Upper lobe of left lung (tissue), 4 donors: Measurements from ENCODE around the gene DOLPP1.
"Not testable (repeated sequence)": the region's sequence is repeated elsewhere in the genome, so short reads cannot be mapped to it uniquely, and the experiment has no call there.

Source experiments
- POLR2A ChIP-seq, 4 donors: fragments of 450-650 bp; IDR thresholded peaks; one replicate each; pipeline ENCODE4 v1.5.1; 2016 to 2017; ENCODE audit warnings: antibody characterized with exemption in 4 of 4, mild to moderate bottlenecking in 2 of 4
- TF ChIP-seq, protein P1 (sequence below), 6 experiments: fragments of 450-650 bp in 4 of 6; fragments of 200-600 bp in 2 of 6; sonication (generic) in 2 of 6; IDR thresholded peaks; one replicate each; pipeline ENCODE4 v1.5.1; 2016 to 2019; ENCODE audit warnings: antibody characterized with exemption in 6 of 6

GRCh38 chr9:129122976-129123375 is 42.1 kb downstream of the DOLPP1 start:
- TF ChIP-seq, protein P1, sequence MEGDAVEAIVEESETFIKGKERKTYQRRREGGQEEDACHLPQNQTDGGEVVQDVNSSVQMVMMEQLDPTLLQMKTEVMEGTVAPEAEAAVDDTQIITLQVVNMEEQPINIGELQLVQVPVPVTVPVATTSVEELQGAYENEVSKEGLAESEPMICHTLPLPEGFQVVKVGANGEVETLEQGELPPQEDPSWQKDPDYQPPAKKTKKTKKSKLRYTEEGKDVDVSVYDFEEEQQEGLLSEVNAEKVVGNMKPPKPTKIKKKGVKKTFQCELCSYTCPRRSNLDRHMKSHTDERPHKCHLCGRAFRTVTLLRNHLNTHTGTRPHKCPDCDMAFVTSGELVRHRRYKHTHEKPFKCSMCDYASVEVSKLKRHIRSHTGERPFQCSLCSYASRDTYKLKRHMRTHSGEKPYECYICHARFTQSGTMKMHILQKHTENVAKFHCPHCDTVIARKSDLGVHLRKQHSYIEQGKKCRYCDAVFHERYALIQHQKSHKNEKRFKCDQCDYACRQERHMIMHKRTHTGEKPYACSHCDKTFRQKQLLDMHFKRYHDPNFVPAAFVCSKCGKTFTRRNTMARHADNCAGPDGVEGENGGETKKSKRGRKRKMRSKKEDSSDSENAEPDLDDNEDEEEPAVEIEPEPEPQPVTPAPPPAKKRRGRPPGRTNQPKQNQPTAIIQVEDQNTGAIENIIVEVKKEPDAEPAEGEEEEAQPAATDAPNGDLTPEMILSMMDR (IDR thresholded peaks at IDR 0.05) = not testable (repeated sequence)
- not testable (repeated sequence) for TF ChIP-seq POLR2A (IDR thresholded peaks at IDR 0.05)
